Omental fat pad (tissue), 4 donors: ENCODE data around the gene OPA3. TPM values are rescaled to one million over a fixed set of nuclear protein-coding genes. Genes with fewer than 3 reads are reported as not detected.
"Not testable (repeated sequence)": the region's sequence is repeated elsewhere in the genome, so short reads cannot be mapped to it uniquely, and the experiment has no call there.

ENCODE experiments used
- ATAC-seq: fragments of 150-250 bp; one replicate; pipeline ENCODE4 v1.9.1; 2016; ENCODE audit warnings: mild to moderate bottlenecking, moderate library complexity; ENCODE audit not compliant: low FRiP score
- DNase-seq: peaks from one replicate; pipeline ENCODE4 v3.0.0-alpha.2; 2019; ENCODE audit warnings: low spot score
- total RNA-seq, 4 donors: library from RNA; depleted of rRNA; stranded (reverse); fragments of >200 nt; gene quantifications; one replicate each; pipeline ENCODE4 v1.1.0, GENCODE V29; 2016
- TF ChIP-seq, protein P1 (sequence below), 3 donors: fragments of 450-650 bp; IDR thresholded peaks; one replicate each; pipeline ENCODE4 v1.5.1; 2016 to 2017; ENCODE audit warnings: antibody characterized with exemption in 3 of 3, mild to moderate bottlenecking in 3 of 3, moderate library complexity in 2 of 3

The OPA3 gene
- total RNA-seq = 10 to 100 TPM in 2 of 4 donors, 1 to 10 TPM in 2; 6.3 to 15.5 (median 11.1) TPM

DNA sequence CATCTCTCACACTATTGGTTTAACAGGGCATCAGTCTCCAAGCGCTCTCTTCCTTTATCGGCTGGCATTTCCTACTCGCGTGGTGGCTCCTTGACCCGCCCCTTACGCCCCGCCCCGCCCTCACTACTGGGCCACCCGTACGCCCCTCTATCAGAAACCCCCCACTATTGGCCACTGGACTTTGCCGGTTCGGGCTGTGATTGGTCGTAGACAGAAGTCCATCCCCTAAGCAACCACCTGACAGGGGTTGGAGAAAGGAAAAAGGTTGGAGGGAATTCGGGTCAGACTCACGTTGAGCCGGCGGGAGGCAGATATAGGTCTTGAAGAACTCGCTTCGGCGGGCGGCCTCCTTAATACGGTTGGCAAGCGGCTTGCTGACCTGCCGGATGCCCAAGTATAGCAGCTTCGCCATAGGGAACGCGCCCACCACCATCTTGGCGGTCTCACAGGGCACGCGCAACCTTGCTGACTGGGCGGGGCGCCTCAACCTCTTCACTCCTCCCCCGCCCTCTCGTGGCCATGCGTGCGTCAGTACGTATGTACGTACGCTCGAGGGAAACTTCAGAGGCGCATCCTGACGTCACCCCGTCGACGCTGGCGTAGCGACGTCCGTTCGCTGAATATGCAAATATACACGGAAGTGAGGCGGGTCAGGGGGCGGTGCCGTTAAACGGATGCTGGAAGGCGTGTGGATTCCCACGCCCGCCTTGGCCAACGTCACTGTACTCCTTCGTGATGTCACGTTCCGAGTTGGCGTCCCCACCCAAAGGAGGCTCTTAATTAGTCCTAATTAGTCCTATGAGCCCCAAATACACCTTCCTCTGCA is at the start of gene OPA3:
Gene OPA3 (minus strand): TSS at position 471 of the 826 bp plus-strand sequence. CDS start 38 bp downstream, at position 433.
- DNase-seq (peak; percentile 98), ATAC-seq (peak; percentile 97)
- TF ChIP-seq, protein P1, sequence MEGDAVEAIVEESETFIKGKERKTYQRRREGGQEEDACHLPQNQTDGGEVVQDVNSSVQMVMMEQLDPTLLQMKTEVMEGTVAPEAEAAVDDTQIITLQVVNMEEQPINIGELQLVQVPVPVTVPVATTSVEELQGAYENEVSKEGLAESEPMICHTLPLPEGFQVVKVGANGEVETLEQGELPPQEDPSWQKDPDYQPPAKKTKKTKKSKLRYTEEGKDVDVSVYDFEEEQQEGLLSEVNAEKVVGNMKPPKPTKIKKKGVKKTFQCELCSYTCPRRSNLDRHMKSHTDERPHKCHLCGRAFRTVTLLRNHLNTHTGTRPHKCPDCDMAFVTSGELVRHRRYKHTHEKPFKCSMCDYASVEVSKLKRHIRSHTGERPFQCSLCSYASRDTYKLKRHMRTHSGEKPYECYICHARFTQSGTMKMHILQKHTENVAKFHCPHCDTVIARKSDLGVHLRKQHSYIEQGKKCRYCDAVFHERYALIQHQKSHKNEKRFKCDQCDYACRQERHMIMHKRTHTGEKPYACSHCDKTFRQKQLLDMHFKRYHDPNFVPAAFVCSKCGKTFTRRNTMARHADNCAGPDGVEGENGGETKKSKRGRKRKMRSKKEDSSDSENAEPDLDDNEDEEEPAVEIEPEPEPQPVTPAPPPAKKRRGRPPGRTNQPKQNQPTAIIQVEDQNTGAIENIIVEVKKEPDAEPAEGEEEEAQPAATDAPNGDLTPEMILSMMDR (IDR thresholded peaks at IDR 0.05) = no peak

DNA sequence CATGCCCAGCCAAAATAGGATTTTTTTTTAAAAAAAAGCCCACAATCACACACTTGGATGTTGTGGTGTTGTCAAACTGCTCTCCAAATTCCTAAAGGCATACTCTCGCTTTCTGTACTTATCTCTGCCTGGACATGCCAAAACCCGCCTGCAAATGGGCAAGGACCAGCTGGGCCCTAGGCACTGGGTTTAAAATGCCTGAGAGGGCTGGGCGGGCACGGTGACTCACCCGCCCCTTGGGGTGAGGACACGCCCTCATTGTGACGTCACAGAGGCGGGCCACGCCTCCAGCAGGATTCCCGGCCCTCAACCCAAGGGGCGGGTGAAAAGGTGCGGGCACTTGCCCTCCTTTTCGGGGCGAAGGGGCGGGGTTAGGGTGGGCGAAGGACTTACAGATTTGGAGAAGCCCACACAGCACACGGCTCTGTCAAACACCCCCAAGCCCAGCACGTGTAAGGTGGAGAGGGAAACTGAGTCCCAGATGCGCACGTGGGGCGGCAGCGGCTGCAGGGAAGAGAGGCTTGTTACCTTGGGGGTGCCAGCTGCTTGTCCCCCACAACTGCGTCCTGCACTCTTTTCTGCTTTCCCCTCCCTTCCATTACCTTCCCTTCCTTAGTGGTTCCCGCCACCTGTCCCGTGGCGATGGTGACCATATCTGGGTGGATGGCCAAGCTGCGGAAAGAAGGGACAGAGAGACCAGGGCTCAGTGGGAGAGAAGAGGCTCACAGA is 48.0 kb upstream of the OPA3 start:
- ATAC-seq (peak; percentile 97), DNase-seq (peak; percentile 60)
- TF ChIP-seq, protein P1 (IDR thresholded peaks at IDR 0.05) = no peak

DNA sequence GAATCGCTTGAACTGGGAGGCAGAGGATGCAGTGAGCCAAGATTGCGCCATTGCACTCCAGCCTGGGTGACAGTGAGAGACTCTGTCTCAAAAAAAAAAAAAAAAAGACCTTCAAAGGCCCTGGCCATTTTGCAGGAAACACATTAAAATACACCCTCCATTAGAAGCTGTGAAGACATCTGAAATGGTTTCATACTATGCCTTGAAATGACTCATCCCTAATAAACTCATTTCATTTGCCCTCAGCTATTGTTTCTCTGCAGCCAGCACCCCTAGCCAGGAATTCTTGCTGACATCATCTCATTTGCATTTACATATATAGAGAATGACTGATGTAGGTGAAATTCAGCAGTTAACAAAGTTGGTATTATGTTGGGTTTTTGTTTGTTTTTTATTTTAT is 45.9 kb upstream of the OPA3 start:
- DNase-seq (no peak), ATAC-seq (no peak)
- TF ChIP-seq, protein P1 (IDR thresholded peaks at IDR 0.05) = no peak

DNA sequence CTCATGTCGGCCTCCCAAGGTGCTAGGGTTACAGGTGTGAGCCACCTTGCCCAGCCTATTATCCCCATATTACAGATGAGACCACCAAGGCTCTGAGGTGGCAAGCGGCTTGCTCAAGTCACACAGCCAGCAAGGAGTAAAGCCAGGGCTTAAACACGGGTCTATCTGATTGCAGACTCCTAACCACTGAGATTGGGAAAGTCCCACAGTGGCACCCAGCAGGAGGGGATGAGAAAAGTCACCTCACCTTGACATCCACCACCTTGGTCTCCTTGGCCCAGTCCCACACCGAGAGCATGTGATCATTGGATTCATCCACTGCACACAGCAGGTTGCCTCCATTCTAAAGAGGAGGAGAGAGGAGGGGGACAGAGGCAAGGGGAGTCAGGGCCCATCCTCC is 45.1 kb upstream of the OPA3 start:
- TF ChIP-seq, protein P1 (IDR thresholded peaks at IDR 0.05) = no peak
- ATAC-seq (no peak), DNase-seq (no peak)

DNA sequence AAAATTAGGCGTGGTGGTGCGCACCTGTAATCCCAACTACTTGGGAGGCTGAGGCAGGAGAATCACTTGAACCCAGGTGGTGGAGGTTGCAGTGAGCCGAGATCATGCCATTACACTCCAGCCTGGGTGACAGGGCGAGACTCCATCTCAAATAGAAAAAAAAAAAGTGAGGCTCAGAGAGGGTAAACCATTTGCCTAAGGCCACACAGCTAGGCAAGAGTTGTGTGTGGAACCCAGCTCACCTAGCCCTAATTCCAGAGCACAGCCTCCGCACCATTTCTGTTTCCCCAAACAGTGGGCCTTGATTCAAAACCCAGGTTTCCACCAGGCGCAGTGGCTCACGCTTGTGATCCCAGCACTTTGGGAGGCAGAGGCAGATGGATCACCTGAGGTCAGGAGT is 43.6 kb upstream of the OPA3 start:
- ATAC-seq, DNase-seq: not testable (repeated sequence)

DNA sequence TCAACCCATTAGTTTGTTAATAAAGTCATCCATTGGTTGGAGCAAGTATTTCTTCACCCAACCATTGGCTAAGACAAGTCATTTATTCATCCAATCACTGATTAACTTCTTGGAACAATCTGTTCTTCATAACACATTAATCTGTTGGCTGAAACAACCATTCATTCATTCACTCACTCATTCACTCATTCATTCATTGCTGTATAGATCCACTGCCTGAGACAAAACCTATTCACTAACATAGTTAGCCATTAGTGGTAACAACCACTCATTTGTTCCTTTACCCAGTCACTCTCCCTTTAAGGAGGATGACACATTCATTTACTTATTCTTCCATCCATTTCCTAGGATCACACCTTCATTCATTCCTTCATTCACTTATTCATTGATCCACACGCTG is 39.4 kb upstream of the OPA3 start:
- ATAC-seq (no peak), DNase-seq (no peak)
- TF ChIP-seq, protein P1 (IDR thresholded peaks at IDR 0.05) = no peak

DNA sequence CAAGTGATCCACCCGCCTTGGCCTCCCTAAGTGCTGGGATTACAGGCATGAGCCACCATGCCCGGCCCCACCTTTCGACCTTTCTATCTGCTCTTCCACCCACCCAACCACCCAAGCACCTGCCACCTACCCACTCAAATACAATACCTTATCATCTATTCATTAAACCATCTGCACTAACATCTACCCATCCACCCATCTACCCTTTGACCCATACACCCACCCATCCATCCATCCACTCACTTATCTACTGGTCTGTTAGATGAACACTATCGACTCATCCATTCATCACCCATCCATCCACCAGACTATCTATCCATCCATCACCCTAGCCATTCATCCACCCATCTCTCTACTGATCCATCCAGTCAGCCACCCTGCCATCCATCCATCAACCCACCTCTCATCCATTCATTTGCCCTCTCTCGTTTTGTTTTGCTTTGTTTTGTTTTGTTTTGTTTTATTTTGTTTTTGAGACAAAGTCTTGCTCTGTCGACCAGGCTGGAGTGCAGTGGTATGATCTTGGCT is 37.4 kb upstream of the OPA3 start:
- DNase-seq (no peak), ATAC-seq (no peak)
- TF ChIP-seq, protein P1 (IDR thresholded peaks at IDR 0.05) = no peak
